Bladder microvascular endothelial cell (primary cell): Measurements from ENCODE around the gene GSTT2. TPM values are rescaled to one million over a fixed set of nuclear protein-coding genes. Genes with fewer than 3 reads are reported as not detected.

ENCODE experiments used
- total RNA-seq: library from RNA; depleted of rRNA; stranded (reverse); fragments of >200 nt; gene quantifications from 2 replicates; pipeline ENCODE4 v1.2.3, GENCODE V29; 2014

The GSTT2 gene
- total RNA-seq: not detected in 2 replicates

DNA sequence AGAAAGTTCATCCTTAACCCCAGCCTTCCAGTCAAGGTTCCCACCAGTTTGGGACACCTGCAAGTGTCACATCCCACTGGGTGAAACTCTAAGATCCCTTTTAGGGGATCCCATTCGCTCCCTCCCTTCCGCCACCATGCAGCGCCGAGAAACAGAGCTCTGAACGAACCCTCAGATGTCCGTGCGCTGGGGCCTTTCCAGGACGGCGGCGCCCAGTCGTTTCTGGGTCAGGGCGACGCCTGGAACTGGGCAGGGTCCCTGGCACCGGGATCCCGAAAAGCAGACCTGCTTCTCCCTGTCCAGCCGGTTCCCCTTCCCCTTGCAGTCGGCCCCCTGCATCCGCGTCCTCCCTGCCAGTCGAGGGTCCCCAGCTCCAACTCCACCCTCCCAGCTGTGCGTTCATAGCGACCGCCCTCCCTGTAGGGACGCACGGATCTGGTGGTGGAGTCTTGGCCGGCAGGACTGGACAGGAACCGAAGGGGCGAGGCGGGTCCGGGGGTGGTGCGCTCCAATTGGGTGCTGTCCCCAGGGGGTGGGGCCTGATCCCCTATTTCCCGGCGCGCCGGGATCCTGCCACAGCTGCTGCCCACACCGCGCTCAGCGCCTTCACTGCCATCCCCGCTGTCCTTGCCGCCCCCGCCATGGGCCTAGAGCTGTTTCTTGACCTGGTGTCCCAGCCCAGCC lies at the start of gene GSTT2:
Gene GSTT2, plus strand, starts transcription at position 578 of the 684 bp plus-strand sequence.

DNA sequence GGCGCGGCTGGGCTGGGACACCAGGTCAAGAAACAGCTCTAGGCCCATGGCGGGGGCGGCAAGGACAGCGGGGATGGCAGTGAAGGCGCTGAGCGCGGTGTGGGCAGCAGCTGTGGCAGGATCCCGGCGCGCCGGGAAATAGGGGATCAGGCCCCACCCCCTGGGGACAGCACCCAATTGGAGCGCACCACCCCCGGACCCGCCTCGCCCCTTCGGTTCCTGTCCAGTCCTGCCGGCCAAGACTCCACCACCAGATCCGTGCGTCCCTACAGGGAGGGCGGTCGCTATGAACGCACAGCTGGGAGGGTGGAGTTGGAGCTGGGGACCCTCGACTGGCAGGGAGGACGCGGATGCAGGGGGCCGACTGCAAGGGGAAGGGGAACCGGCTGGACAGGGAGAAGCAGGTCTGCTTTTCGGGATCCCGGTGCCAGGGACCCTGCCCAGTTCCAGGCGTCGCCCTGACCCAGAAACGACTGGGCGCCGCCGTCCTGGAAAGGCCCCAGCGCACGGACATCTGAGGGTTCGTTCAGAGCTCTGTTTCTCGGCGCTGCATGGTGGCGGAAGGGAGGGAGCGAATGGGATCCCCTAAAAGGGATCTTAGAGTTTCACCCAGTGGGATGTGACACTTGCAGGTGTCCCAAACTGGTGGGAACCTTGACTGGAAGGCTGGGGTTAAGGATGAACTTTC lies 18.7 kb upstream of the GSTT2 start, which contains the start of gene GSTT2B:
Gene GSTT2B, minus strand, starts transcription at position 112 of the 688 bp plus-strand sequence. Its CDS starts 64 bp downstream, at position 48.

GRCh38 chr22:23966568-23966967 lies 13.4 kb upstream of the GSTT2 start, which contains the start of gene DDTL:
TSS of gene DDTL (plus strand) at chr22:23966888. CDS start at chr22:23966915, 27 bp downstream.

GRCh38 chr22:23974345-23974744 lies 5.6 kb upstream of the GSTT2 start, which contains the start of gene DDT:
TSS of gene DDT (minus strand) at chr22:23974441. CDS start at chr22:23974414, 27 bp downstream.

DNA sequence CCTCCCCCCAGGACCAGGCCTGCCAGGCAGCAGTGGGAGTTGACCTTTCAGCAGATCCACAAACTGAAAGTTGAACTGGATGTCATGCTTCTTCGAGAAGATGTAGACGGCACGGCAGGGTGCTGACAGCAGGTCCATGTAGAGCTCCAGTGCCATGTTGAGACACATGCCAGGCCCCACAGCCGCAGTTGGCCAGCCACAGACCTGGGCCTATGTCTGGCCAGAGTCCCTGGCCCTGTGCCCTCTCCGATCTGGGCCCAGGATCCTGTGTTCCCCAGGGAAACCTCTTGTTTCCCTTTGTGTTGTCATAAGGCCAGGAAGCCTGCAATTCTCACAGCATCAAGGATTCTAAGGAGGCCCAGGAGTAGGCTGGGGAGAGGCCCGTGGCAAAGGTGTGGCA lies 25.3 kb downstream of the GSTT2 start, which contains the start of gene GSTT4:
Gene GSTT4, minus strand, starts transcription at position 253 of the 400 bp plus-strand sequence. Its CDS starts 97 bp downstream, at position 156.

Other genes with a start within 250 kb of the GSTT2 start
- gene ZNF70, start 229.0 kb upstream of the GSTT2 start, total RNA-seq: 1.1 and 3.1 TPM in 2 replicates
- not detected in 2 replicates for gene VPREB3, start 225.7 kb upstream of the GSTT2 start, total RNA-seq
- gene C22orf15, start 217.1 kb upstream of the GSTT2 start, total RNA-seq: 0.13 and 0.81 TPM in 2 replicates
- 2.8 and 5.4 TPM in 2 replicates for gene CHCHD10, start 212.2 kb upstream of the GSTT2 start, total RNA-seq
- 1.9 and 8.6 TPM in 2 replicates for gene MMP11, start 207.3 kb upstream of the GSTT2 start, total RNA-seq
- 17.0 and 26.8 TPM in 2 replicates for gene SMARCB1, start 193.2 kb upstream of the GSTT2 start, total RNA-seq
- gene DERL3, start 141.1 kb upstream of the GSTT2 start, total RNA-seq: 0.38 and 0.49 TPM in 2 replicates
- 2.8 and 7.9 TPM in 2 replicates for gene SLC2A11, start 122.3 kb upstream of the GSTT2 start, total RNA-seq
- 164 and 291 TPM in 2 replicates for gene MIF, start 85.8 kb upstream of the GSTT2 start, total RNA-seq
- 1.3 and 7.0 TPM in 2 replicates for gene GSTT2B, start 18.9 kb upstream of the GSTT2 start, total RNA-seq
- 0.25 and 1.1 TPM in 2 replicates for gene DDTL, start 13.2 kb upstream of the GSTT2 start, total RNA-seq
- gene DDT, start 5.7 kb upstream of the GSTT2 start, total RNA-seq: 65.6 and 81.6 TPM in 2 replicates
- not detected in 2 replicates for gene GSTT4, start 25.3 kb downstream of the GSTT2 start, total RNA-seq
- 28.5 and 57.3 TPM in 2 replicates for gene CABIN1, start 31.2 kb downstream of the GSTT2 start, total RNA-seq
- 0.31 and 0.81 TPM in 2 replicates for gene SUSD2, start 201.4 kb downstream of the GSTT2 start, total RNA-seq